ENCODE measurements around the gene MCCC2.

MCCC2 gene

DNA sequence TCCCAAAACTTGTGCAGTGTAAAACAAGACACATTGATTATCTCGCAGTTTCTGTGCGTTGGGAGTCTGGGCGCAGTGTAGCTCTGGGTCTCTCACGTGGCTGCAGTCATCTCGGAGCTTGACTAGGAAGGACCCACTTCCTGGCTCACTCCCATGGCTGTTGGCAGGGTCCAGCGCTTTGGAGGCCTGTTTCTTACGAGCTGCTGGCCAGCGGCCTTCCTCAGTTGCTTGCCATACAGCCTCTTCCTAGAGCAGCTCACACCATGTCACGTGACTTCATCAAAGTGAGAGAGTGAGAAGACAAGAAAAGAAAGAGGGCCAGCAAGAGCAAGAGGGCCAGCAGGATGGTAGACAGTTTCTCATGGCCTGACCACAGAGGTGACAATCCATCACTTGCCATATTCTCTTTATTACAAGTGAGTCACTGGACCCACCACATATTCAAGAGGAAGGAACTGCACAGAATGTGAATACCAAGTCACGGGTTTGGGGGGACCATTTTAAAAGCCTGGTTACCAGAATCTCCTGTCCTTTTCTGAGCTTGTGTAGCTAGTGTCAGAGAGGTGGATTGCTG, 36.2 kb downstream of the MCCC2 start:
- Histone ChIP-seq H3K4me3 (IDR thresholded peaks at IDR 0.05; ENCODE audit: insufficient read depth, low read depth, low read length) (no peak overlapping the region), H3K4me2 (no peak overlapping the region), H3K79me2 (ENCODE audit: insufficient read depth, low read depth) (no peaks in the 10 kb centered on the region), H4K20me1 (ENCODE audit: insufficient read depth) (no peaks in the 10 kb centered on the region), H3K27me3 (ENCODE audit: insufficient read depth, low read depth) (no peaks in the 10 kb centered on the region), H2AFZ (ENCODE audit: low read depth) (no peak overlapping the region), H3K4me1 (ENCODE audit: low read depth, poor library complexity, severe bottlenecking) (no peaks in the 10 kb centered on the region), H3K9ac (no peak overlapping the region), H3K36me3 (ENCODE audit: insufficient read depth) (no peaks in the 10 kb centered on the region), H3K27ac (no peak overlapping the region)
- TF ChIP-seq, protein P1, sequence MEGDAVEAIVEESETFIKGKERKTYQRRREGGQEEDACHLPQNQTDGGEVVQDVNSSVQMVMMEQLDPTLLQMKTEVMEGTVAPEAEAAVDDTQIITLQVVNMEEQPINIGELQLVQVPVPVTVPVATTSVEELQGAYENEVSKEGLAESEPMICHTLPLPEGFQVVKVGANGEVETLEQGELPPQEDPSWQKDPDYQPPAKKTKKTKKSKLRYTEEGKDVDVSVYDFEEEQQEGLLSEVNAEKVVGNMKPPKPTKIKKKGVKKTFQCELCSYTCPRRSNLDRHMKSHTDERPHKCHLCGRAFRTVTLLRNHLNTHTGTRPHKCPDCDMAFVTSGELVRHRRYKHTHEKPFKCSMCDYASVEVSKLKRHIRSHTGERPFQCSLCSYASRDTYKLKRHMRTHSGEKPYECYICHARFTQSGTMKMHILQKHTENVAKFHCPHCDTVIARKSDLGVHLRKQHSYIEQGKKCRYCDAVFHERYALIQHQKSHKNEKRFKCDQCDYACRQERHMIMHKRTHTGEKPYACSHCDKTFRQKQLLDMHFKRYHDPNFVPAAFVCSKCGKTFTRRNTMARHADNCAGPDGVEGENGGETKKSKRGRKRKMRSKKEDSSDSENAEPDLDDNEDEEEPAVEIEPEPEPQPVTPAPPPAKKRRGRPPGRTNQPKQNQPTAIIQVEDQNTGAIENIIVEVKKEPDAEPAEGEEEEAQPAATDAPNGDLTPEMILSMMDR (conservative IDR thresholded peaks at IDR 0.05; ENCODE audit: low read depth, low read length): no peak

DNA sequence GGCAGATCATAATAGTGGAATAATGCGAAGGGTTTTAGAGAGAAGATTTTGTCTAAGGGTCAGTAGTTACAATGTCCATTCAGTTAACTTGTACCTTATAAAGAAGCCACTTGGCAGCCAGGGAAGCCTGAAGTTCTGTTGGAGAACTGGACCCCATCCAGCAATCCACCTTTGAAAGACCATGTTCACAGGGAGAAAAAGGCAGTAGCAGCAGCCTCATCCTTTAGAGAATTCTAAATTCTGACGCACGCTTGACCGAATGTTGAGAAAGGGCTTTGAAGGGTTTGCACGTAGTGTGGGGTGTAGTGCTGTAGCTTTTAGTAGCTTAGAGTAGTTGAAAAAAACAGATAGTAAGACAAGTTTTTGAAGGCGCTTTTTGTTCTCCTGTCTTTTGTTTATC, 42.8 kb downstream of the MCCC2 start:
- Histone ChIP-seq H3K79me2 (ENCODE audit: insufficient read depth, low read depth) (no peaks in the 10 kb centered on the region), H3K36me3 (ENCODE audit: insufficient read depth) (no peaks in the 10 kb centered on the region)
- TF ChIP-seq, protein P1 (conservative IDR thresholded peaks at IDR 0.05; ENCODE audit: low read depth, low read length): no peak

DNA sequence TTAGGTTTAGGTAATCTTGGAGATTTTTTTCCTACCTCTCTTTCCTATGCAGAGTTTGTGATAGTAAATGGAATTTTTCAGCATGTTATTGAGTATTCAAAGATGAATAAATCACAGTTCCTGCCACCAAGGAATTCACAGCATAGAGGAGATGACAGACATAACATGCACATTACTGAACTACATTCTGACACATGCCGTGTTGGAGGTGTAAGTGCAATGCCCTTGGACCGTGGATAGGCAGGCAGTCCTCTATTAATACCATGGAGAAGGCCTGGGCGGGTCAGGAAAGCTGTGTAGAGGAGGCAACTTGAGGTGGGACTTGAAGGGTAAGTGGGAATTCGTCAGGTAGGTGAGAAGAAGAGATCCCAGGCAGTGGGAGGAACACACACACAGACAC, 43.9 kb downstream of the MCCC2 start:
- no peaks in the 10 kb centered on the region for H3K79me2 ChIP-seq (ENCODE audit: insufficient read depth, low read depth)

More for the DNA sequence above, 42.8 kb downstream of the MCCC2 start:
- H3K9ac ChIP-seq: no peak overlapping the region
- H3K27me3 ChIP-seq (ENCODE audit: insufficient read depth, low read depth): no peaks in the 10 kb centered on the region
- no peak overlapping the region for H2AFZ ChIP-seq (ENCODE audit: low read depth)
- H4K20me1 ChIP-seq (ENCODE audit: insufficient read depth): no peaks in the 10 kb centered on the region
- H3K4me1 ChIP-seq (ENCODE audit: low read depth, poor library complexity, severe bottlenecking): no peaks in the 10 kb centered on the region
- H3K27ac ChIP-seq: no peak overlapping the region
- no peak overlapping the region for H3K4me2 ChIP-seq
- H3K4me3 ChIP-seq (IDR thresholded peaks at IDR 0.05; ENCODE audit: insufficient read depth, low read depth, low read length): no peak overlapping the region

DNA sequence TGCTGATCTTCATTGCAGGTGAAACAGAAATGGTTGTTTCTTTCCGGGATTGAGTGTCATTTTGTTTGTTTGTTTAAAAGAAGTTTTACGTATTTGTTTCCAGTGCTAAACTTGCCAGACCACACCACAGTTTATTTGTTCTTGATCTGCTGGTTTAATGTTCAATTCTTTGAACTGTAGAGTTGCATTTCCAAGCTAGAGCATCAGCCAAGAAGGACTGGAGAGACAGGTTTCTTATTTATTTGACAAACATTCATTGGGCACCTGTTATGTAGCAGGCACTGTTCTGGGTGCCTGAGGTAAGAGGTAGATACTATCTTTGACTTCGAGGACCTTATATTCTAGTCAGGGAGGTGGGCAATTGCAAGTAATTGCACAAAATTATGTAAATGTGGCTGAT, 45.0 kb downstream of the MCCC2 start:
- Histone ChIP-seq H3K4me3 (IDR thresholded peaks at IDR 0.05; ENCODE audit: insufficient read depth, low read depth, low read length) (no peak overlapping the region), H3K4me2 (no peak overlapping the region), H4K20me1 (ENCODE audit: insufficient read depth) (no peaks in the 10 kb centered on the region), H2AFZ (ENCODE audit: low read depth) (no peak overlapping the region), H3K36me3 (ENCODE audit: insufficient read depth) (peaks cover 9% of the 10 kb centered on the region; the same call in 1 of the 2 replicates), H3K27me3 (ENCODE audit: insufficient read depth, low read depth) (no peaks in the 10 kb centered on the region), H3K9ac (no peak overlapping the region), H3K27ac (no peak overlapping the region), H3K79me2 (ENCODE audit: insufficient read depth, low read depth) (no peaks in the 10 kb centered on the region), H3K4me1 (ENCODE audit: low read depth, poor library complexity, severe bottlenecking) (no peaks in the 10 kb centered on the region)
- TF ChIP-seq, protein P1 (conservative IDR thresholded peaks at IDR 0.05; ENCODE audit: low read depth, low read length): no peak

More for the DNA sequence above, 43.9 kb downstream of the MCCC2 start:
- Histone ChIP-seq H3K4me1 (ENCODE audit: low read depth, poor library complexity, severe bottlenecking) (no peaks in the 10 kb centered on the region), H3K36me3 (ENCODE audit: insufficient read depth) (peaks cover 5% of the 10 kb centered on the region; the same call in 1 of the 2 replicates), H4K20me1 (ENCODE audit: insufficient read depth) (no peaks in the 10 kb centered on the region), H3K4me3 (IDR thresholded peaks at IDR 0.05; ENCODE audit: insufficient read depth, low read depth, low read length) (no peak overlapping the region), H3K9ac (no peak overlapping the region), H3K27me3 (ENCODE audit: insufficient read depth, low read depth) (no peaks in the 10 kb centered on the region), H3K4me2 (no peak overlapping the region), H2AFZ (ENCODE audit: low read depth) (no peak overlapping the region), H3K27ac (no peak overlapping the region)
- TF ChIP-seq, protein P1 (conservative IDR thresholded peaks at IDR 0.05; ENCODE audit: low read depth, low read length): no peak
